ENCODE data around the gene SEPTIN6.

GRCh38 chrX:119669424-119670037 lies 23.4 kb downstream of the SEPTIN6 start:
- no peak for TF ChIP-seq CTCF (IDR thresholded peaks at IDR 0.05)
- no peak for TF ChIP-seq TCF7L2 (IDR thresholded peaks at IDR 0.05; ENCODE audit: low read depth, low read length)
- no peak for TF ChIP-seq POLR2AphosphoS5 (IDR thresholded peaks at IDR 0.05; ENCODE audit: low read depth, low read length)
- TF ChIP-seq REST (IDR thresholded peaks at IDR 0.05; ENCODE audit: insufficient read depth in 1 of 2, low read depth in 2 of 2, low read length in 1 of 2): no peak
- no peak for TF ChIP-seq SIN3A (IDR thresholded peaks at IDR 0.05; ENCODE audit: borderline replicate concordance, insufficient read depth, low read depth, low read length)
